GM13977 (cell line): ENCODE data around the gene RACGAP1.

ENCODE experiments used
- DNase-seq: peaks from one replicate; pipeline ENCODE4 v3.0.0; 2012; ENCODE audit warnings: low spot score
- in situ Hi-C: fragments of 300-500 bp; cut with MboI; formaldehyde crosslinking; loops from one replicate; pipeline ENCODE4 v1.12.0; 2022; ENCODE audit warnings: low sequenced_read_pairs, low pct_unique_long_range_greater_than_20kb, mixed read lengths, inconsistent platforms; ENCODE audit not compliant: unreplicated experiment
- TF ChIP-seq, protein P1 (sequence below): IDR thresholded peaks from 2 replicates; pipeline ENCODE4 v1.5.1; 2012; ENCODE audit warnings: mild to moderate bottlenecking, control low read depth; ENCODE audit not compliant: insufficient read depth; ENCODE audit errors: extremely low read depth, missing control alignments

Gene RACGAP1

DNA sequence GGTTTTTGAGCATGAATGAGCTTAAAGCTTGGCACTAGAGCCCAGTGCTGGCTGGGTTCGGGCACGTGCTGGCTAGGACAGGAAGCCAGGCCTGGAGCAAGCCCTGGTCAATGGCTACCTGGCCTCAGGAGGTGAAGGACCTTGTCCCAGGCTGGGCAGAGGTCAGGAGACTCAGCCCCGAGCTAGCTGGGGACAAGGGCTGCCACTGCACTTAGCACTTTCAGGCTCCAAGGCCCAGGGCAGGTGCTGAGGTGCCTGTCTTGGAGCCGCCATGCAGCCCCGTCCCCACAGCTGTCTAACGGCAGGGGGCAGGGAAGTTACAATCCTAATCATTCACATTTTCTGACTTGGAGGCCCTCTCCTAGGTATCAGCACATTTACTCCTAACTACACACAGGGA is 56.8 kb downstream of the RACGAP1 start:
- DNase-seq = no peak
- in situ Hi-C loops = loop anchor here (10.0 kb wide), 1 partner anchor 86 kb away; the partner anchor contains the start of gene ASIC1
- TF ChIP-seq, protein P1, sequence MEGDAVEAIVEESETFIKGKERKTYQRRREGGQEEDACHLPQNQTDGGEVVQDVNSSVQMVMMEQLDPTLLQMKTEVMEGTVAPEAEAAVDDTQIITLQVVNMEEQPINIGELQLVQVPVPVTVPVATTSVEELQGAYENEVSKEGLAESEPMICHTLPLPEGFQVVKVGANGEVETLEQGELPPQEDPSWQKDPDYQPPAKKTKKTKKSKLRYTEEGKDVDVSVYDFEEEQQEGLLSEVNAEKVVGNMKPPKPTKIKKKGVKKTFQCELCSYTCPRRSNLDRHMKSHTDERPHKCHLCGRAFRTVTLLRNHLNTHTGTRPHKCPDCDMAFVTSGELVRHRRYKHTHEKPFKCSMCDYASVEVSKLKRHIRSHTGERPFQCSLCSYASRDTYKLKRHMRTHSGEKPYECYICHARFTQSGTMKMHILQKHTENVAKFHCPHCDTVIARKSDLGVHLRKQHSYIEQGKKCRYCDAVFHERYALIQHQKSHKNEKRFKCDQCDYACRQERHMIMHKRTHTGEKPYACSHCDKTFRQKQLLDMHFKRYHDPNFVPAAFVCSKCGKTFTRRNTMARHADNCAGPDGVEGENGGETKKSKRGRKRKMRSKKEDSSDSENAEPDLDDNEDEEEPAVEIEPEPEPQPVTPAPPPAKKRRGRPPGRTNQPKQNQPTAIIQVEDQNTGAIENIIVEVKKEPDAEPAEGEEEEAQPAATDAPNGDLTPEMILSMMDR = no peak

DNA sequence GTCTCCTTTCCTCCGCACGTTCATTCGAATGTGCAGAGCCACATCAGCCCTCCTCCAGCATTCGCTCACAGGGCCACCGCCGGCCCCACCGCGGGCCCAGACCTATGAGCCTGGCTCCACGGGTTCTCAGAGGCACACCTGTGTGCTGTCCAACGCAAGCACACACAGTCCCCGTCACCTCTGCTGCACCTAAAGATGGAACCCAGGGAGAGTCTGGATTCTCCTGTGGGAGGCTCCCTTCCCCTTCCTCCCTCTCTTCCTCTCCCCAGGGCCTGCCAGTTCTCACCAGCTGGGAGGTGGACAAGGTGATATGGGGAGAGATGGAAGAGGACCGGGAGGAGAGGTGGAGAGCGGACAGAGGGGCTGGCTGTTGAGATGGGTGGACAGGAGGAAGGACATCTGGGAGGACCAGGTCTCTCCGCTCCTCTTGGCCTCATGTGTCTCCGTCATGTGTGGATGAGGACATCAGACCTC is 57.5 kb downstream of the RACGAP1 start:
- in situ Hi-C loops = loop anchor here (10.0 kb wide), 1 partner anchor 87 kb away; the partner anchor contains the start of gene ASIC1

DNA sequence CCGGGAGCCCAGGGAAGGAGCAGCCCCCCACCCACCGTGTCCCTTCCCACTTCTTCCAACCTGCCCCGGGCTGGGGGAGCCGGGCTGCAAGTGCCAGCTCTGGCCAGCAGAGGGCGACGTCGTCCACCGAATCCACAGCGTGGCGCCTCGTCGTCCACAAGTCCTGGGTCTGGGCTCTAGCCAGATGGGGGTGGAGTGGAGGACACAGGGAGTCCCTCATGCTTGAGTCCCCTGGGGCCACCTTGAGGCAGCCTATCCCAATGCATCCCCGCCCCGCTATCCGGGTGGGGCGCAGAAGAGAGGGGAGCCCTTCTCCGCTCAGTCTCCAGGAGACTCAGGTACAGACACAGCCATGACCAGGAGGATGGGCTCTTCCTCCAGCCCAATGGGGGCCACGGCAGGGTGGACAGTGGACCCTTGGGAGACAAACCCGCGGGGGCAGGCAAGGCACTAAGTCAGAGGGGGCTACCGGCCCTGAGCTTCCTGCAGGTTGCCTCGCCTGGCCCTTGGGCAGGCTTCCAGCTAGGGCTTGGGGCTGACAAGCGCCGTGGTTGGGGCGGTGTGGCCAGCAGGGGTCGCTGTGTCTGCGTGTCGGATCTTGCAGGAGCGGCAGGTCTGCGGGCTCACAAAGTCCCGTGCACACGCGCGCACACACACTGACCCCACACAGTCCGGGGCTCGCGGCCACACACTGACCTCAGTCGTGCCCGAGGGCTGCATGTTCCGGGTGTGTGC is 58.1 kb downstream of the RACGAP1 start:
- DNase-seq = peak; percentile 92
- in situ Hi-C loops = loop anchor here (10.0 kb wide), 1 partner anchor 88 kb away; the partner anchor contains the start of gene ASIC1
- TF ChIP-seq, protein P1 = peak; percentile 99

More for the DNA sequence above, 57.5 kb downstream of the RACGAP1 start:
- TF ChIP-seq, protein P1 = no peak
- DNase-seq = no peak

DNA sequence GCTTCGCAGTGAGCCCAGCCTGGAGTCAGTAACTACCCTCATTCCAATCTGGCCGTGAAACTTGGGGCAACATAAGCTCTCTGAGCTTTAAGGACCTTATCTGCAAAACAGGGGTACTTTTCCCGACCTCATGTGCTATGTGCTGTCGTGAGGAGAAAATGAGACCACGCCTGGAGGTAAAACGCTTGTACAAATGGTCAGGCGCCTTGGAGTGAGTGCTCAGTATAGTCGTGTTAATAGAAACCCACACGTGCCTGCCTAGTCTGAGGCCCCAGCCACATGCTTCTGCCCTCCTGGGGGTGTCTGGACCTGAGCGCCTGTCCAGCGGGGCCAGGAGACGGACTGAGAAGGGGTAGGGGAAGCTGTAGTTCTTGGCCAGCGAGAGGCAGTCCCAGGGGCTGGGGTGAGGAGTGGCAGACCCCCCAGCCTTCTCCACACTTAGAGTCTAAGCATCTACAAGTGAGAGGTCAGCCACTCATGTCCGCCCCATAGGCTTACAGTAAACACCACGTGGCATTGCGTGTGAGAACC is 58.7 kb downstream of the RACGAP1 start:
- no peak for DNase-seq
- in situ Hi-C loops = loop anchor here (10.0 kb wide), 1 partner anchor 88 kb away; the partner anchor contains the start of gene ASIC1
- TF ChIP-seq, protein P1 = peak; percentile 8

DNA sequence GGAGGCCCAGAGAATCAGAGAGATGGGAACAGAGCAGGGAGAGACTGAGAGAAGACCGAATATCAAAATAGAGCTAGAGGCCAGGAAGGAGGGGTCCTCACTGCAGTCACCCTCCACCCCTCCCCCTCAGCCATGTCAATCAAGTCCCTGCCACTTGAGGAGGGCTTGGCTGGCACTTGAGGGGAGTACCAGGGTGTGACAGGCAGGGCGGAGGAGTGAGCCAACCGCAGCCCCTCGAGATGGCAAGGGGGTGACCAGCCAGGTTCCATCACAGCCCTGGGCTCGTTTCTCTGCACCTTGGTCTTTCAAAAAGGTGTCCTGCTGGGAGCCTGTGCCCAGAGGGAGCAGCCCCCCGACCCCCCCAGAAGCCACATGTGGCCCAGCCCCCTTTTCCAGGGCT is 59.5 kb downstream of the RACGAP1 start:
- TF ChIP-seq, protein P1 = no peak
- no peak for DNase-seq
- in situ Hi-C loops = loop anchor here (10.0 kb wide), 1 partner anchor 89 kb away; the partner anchor contains the start of gene ASIC1

DNA sequence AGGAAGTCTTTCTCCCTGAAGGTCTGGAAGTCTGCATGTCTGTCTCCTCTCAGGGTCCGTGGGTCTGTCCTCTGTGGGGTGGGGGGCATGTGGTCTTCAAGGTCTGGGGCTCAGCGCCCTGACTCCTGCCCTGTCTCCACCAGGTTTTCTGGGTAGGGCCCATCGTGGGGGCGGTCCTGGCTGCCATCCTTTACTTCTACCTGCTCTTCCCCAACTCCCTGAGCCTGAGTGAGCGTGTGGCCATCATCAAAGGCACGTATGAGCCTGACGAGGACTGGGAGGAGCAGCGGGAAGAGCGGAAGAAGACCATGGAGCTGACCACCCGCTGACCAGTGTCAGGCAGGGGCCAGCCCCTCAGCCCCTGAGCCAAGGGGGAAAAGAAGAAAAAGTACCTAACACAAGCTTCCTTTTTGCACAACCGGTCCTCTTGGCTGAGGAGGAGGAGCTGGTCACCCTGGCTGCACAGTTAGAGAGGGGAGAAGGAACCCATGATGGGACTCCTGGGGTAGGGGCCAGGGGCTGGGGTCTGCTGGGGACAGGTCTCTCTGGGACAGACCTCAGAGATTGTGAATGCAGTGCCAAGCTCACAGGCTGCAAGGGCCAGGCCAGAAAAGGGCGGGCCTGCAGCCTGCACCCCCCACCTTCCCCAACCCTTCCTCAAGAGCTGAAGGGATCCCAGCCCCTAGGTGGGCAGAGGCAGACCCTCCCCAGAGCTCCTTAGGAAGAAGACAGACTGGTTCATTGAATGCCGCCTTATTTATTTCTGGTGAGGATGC is 60.3 kb downstream of the RACGAP1 start:
- TF ChIP-seq, protein P1 = no peak
- DNase-seq = no peak
- in situ Hi-C loops = loop anchor here (10.0 kb wide), 1 partner anchor 90 kb away; the partner anchor contains the start of gene ASIC1
